Measurements from ENCODE around the gene CNN1. TPM values are rescaled to one million over a fixed set of nuclear protein-coding genes. Genes with fewer than 3 reads are reported as not detected.
"Not testable (repeated sequence)": the region's sequence is repeated elsewhere in the genome, so short reads cannot be mapped to it uniquely, and the experiment has no call there.

CNN1 gene
- total and polyA plus RNA-seq, 7 donors, result 4.9 to 3,058 (median 1,586) TPM

- peak; percentile 100 for DNase-seq
- TF ChIP-seq POLR2A (IDR thresholded peaks at IDR 0.05) (peak; percentile 97 to 98), EP300 (IDR thresholded peaks at IDR 0.05) (peak in 1 of 4 donors; percentile 55), POLR2AphosphoS5 (IDR thresholded peaks at IDR 0.05) (peak; percentile 97 to 99 (median 98))
- TF ChIP-seq, protein P1, sequence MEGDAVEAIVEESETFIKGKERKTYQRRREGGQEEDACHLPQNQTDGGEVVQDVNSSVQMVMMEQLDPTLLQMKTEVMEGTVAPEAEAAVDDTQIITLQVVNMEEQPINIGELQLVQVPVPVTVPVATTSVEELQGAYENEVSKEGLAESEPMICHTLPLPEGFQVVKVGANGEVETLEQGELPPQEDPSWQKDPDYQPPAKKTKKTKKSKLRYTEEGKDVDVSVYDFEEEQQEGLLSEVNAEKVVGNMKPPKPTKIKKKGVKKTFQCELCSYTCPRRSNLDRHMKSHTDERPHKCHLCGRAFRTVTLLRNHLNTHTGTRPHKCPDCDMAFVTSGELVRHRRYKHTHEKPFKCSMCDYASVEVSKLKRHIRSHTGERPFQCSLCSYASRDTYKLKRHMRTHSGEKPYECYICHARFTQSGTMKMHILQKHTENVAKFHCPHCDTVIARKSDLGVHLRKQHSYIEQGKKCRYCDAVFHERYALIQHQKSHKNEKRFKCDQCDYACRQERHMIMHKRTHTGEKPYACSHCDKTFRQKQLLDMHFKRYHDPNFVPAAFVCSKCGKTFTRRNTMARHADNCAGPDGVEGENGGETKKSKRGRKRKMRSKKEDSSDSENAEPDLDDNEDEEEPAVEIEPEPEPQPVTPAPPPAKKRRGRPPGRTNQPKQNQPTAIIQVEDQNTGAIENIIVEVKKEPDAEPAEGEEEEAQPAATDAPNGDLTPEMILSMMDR (IDR thresholded peaks at IDR 0.05), result peak in 1 of 4 experiments; percentile 19
- WGBS, 2 donors, result 0 to 1% methylated on average over 67 of the region's 67 CpGs
Observed at GRCh38 chr19:11597202-11598102, 58.8 kb downstream of the CNN1 start, which contains the start of gene ZNF627. ZNF627 (plus strand) TSS chr19:11597483; CDS start chr19:11597628, 145 bp downstream.

GRCh38 chr19:11598103-11598483 lies 59.4 kb downstream of the CNN1 start:
- peak; percentile 62 for DNase-seq

More at GRCh38 chr19:11597202-11598102, 58.8 kb downstream of the CNN1 start, which contains the start of gene ZNF627:
- Histone ChIP-seq H3K4me1 (peaks cover 0 to 26% (median 20%) of the 10 kb centered on the region in 4 donors), H3K36me3 (no peaks in the 10 kb centered on the region), H3K9me3 (no peaks in the 10 kb centered on the region), H3K27me3 (no peaks in the 10 kb centered on the region), H3K4me3 (peak within 1 kb of the TSS; percentile 82 to 99 (median 95)), H3K27ac (peak within 1 kb of the TSS; percentile 90 to 97 (median 94))
- intact Hi-C loops (cut with DNase I), result loop anchor here (10.0 kb wide), 1 partner anchor 223 kb away; the partner anchor contains the start of gene SWSAP1

DNA sequence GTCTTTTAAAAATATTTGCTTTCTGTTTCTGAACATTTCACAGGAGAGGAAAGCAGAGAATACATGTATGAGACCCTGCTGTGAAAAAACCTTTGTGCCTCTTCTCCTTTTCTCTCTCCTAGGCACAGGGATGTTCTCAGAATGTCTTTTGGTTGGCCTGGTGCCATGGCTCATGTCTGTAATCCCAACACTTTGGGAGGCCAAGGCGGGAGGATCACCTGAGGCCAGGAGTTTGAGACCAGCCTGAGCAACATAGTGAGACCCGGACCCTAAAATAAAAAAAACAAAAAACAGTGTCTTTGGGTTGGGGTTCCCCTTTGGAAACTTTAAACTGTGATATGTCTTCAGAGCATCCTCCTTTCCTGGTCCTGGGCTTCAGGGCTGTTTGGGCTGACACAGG lies 60.1 kb downstream of the CNN1 start:
- no peaks in the 10 kb centered on the region for H3K27me3 ChIP-seq
- H3K4me1 ChIP-seq, result peaks cover 0 to 26% (median 20%) of the 10 kb centered on the region in 4 donors
- WGBS, 2 donors, result 99 to 100% methylated on average over 2 of the region's 2 CpGs
- H3K36me3 ChIP-seq, result no peaks in the 10 kb centered on the region
- peak; percentile 51 for DNase-seq
- no peak overlapping the region for H3K27ac ChIP-seq
- no peak overlapping the region for H3K4me3 ChIP-seq
- no peaks in the 10 kb centered on the region for H3K9me3 ChIP-seq
- intact Hi-C loops (cut with DNase I), result loop anchor here (10.0 kb wide), 1 partner anchor 224 kb away; the partner anchor contains the start of gene SWSAP1
- TF ChIP-seq POLR2A (IDR thresholded peaks at IDR 0.05), result no peak

More at GRCh38 chr19:11598103-11598483, 59.4 kb downstream of the CNN1 start:
- Histone ChIP-seq H3K36me3 (no peaks in the 10 kb centered on the region), H3K4me3 (peak overlapping the region; percentile 82 to 99 (median 95)), H3K27ac (peak overlapping the region; percentile 90 to 97 (median 94)), H3K4me1 (peaks cover 0 to 26% (median 20%) of the 10 kb centered on the region in 4 donors), H3K9me3 (no peaks in the 10 kb centered on the region), H3K27me3 (no peaks in the 10 kb centered on the region)
- intact Hi-C loops (cut with DNase I), result loop anchor here (10.0 kb wide), 1 partner anchor 223 kb away; the partner anchor contains the start of gene SWSAP1
- TF ChIP-seq EP300 (IDR thresholded peaks at IDR 0.05) (no peak), POLR2AphosphoS5 (IDR thresholded peaks at IDR 0.05) (no peak), POLR2A (IDR thresholded peaks at IDR 0.05) (no peak)
- TF ChIP-seq, protein P1 (IDR thresholded peaks at IDR 0.05), result no peak
- WGBS, 2 donors, result 58 to 70% methylated on average over 10 of the region's 10 CpGs

GRCh38 chr19:11599704-11600103 lies 61.1 kb downstream of the CNN1 start:
- not testable (repeated sequence) for H3K4me3 ChIP-seq, H3K27ac ChIP-seq, H3K9me3 ChIP-seq, H3K27me3 ChIP-seq, DNase-seq, H3K36me3 ChIP-seq
- peaks cover 0 to 26% (median 20%) of the 10 kb centered on the region in 4 donors for H3K4me1 ChIP-seq
- WGBS, 2 donors, result 84 to 94% methylated on average over 8 of the region's 8 CpGs
- intact Hi-C loops (cut with DNase I), result loop anchor here (10.0 kb wide), 1 partner anchor 225 kb away; the partner anchor contains the start of gene SWSAP1

Small RNA genes within 50 kb of the gene (small RNA-seq; reads per million reads assigned to genes)
- 0 to 0.51 (median 0) reads per million in 3 donors for gene MIR7974
- 0 to 0.30 (median 0.11) reads per million in 3 donors for gene RN7SL833P

Other genes starting within 250 kb of the CNN1 start
- gene TSPAN16, start 242.7 kb upstream of the CNN1 start, total RNA-seq, result not detected
- under 1 TPM in 1 of 3 donors, not detected in 2; 0.07 TPM for gene TSPAN16, start 242.7 kb upstream of the CNN1 start, polyA plus RNA-seq
- 10 to 100 TPM; 16.0 to 27.7 (median 22.9) TPM for gene RAB3D, start 199.2 kb upstream of the CNN1 start, total RNA-seq
- gene RAB3D, start 199.2 kb upstream of the CNN1 start, polyA plus RNA-seq, result 1 to 10 TPM; 6.6 to 9.7 (median 9.7) TPM
- gene TMEM205, start 192.6 kb upstream of the CNN1 start, total RNA-seq, result 100 to 1,000 TPM; 131 to 291 (median 194) TPM
- gene TMEM205, start 192.6 kb upstream of the CNN1 start, polyA plus RNA-seq, result 10 to 100 TPM; 11.1 to 74.9 (median 25.2) TPM
- 10 to 100 TPM; 11.7 to 42.4 (median 20.2) TPM for gene CCDC159, start 192.3 kb upstream of the CNN1 start, total RNA-seq
- gene CCDC159, start 192.3 kb upstream of the CNN1 start, polyA plus RNA-seq, result 10 to 100 TPM; 11.6 to 29.6 (median 16.2) TPM
- 10 to 100 TPM; 13.9 to 43.8 (median 20.5) TPM for gene PLPPR2, start 183.4 kb upstream of the CNN1 start, total RNA-seq
- gene PLPPR2, start 183.4 kb upstream of the CNN1 start, polyA plus RNA-seq, result 1 to 10 TPM; 1.4 to 8.2 (median 4.8) TPM
- 1 to 10 TPM in 2 of 4 donors, under 1 TPM in 2; 0.71 to 1.8 (median 0.96) TPM for gene SWSAP1, start 164.2 kb upstream of the CNN1 start, total RNA-seq
- gene SWSAP1, start 164.2 kb upstream of the CNN1 start, polyA plus RNA-seq, result 1 to 10 TPM; 3.0 to 4.3 (median 3.9) TPM
- 1 to 10 TPM in 3 of 4 donors, under 1 TPM in 1; 0.83 to 4.9 (median 2.4) TPM for gene EPOR, start 154.5 kb upstream of the CNN1 start, total RNA-seq
- gene EPOR, start 154.5 kb upstream of the CNN1 start, polyA plus RNA-seq, result 1 to 10 TPM in 1 of 3 donors, under 1 TPM in 1, not detected in 1; 0.46 to 3.3 TPM
- gene RGL3, start 119.5 kb upstream of the CNN1 start, total RNA-seq, result 10 to 100 TPM in 1 of 4 donors, 1 to 10 TPM in 3; 1.1 to 15.5 (median 1.9) TPM
- gene RGL3, start 119.5 kb upstream of the CNN1 start, polyA plus RNA-seq, result 1 to 10 TPM; 1.8 to 8.5 (median 4.2) TPM
- not detected for gene ODAD3, start 103.7 kb upstream of the CNN1 start, total RNA-seq
- gene ODAD3, start 103.7 kb upstream of the CNN1 start, polyA plus RNA-seq, result 1 to 10 TPM in 1 of 3 donors, under 1 TPM in 1, not detected in 1; 0.29 to 1.4 TPM
- gene PRKCSH, start 103.2 kb upstream of the CNN1 start, total RNA-seq, result 10 to 100 TPM; 57.6 to 98.0 (median 83.9) TPM
- 100 to 1,000 TPM in 1 of 3 donors, 10 to 100 TPM in 2; 65.0 to 187 (median 96.7) TPM for gene PRKCSH, start 103.2 kb upstream of the CNN1 start, polyA plus RNA-seq
- gene ELAVL3, start 57.8 kb upstream of the CNN1 start, total RNA-seq, result 1 to 10 TPM in 3 of 4 donors, under 1 TPM in 1; 0.16 to 3.0 (median 1.1) TPM
- gene ELAVL3, start 57.8 kb upstream of the CNN1 start, polyA plus RNA-seq, result under 1 TPM in 2 of 3 donors, not detected in 1; under 0.01 to 0.63 TPM
- 1 to 10 TPM; 3.2 to 8.6 (median 7.7) TPM for gene ZNF653, start 33.0 kb upstream of the CNN1 start, total RNA-seq
- gene ZNF653, start 33.0 kb upstream of the CNN1 start, polyA plus RNA-seq, result 1 to 10 TPM; 3.9 to 8.8 (median 6.6) TPM
- gene ECSIT, start 9.7 kb upstream of the CNN1 start, total RNA-seq, result 10 to 100 TPM; 74.5 to 93.5 (median 82.4) TPM
- 10 to 100 TPM; 60.7 to 75.8 (median 65.4) TPM for gene ECSIT, start 9.7 kb upstream of the CNN1 start, polyA plus RNA-seq
- 10 to 100 TPM; 27.2 to 47.9 (median 38.9) TPM for gene ELOF1, start 20.4 kb downstream of the CNN1 start, total RNA-seq
- 10 to 100 TPM; 49.8 to 67.3 (median 59.4) TPM for gene ELOF1, start 20.4 kb downstream of the CNN1 start, polyA plus RNA-seq
- 10 to 100 TPM in 2 of 4 donors, 1 to 10 TPM in 2; 7.6 to 23.5 (median 9.8) TPM for gene ACP5, start 38.8 kb downstream of the CNN1 start, total RNA-seq
- gene ACP5, start 38.8 kb downstream of the CNN1 start, polyA plus RNA-seq, result 100 to 1,000 TPM in 1 of 3 donors, 10 to 100 TPM in 2; 26.4 to 266 (median 54.4) TPM
- 10 to 100 TPM in 3 of 4 donors, 1 to 10 TPM in 1; 7.9 to 13.8 (median 11.9) TPM for gene ZNF627, start 58.6 kb downstream of the CNN1 start, total RNA-seq
- 1 to 10 TPM; 6.2 to 6.7 (median 6.6) TPM for gene ZNF627, start 58.6 kb downstream of the CNN1 start, polyA plus RNA-seq
- 10 to 100 TPM in 3 of 4 donors, 1 to 10 TPM in 1; 4.1 to 22.8 (median 17.3) TPM for gene ZNF823, start 200.1 kb downstream of the CNN1 start, total RNA-seq
- gene ZNF823, start 200.1 kb downstream of the CNN1 start, polyA plus RNA-seq, result 10 to 100 TPM in 1 of 3 donors, 1 to 10 TPM in 2; 4.6 to 12.5 (median 7.8) TPM
- gene ZNF441, start 228.1 kb downstream of the CNN1 start, total RNA-seq, result 10 to 100 TPM in 1 of 4 donors, 1 to 10 TPM in 3; 8.4 to 10.5 (median 8.8) TPM
- gene ZNF441, start 228.1 kb downstream of the CNN1 start, polyA plus RNA-seq, result 1 to 10 TPM in 2 of 3 donors, under 1 TPM in 1; 0.92 to 5.7 (median 2.4) TPM

Data from sigmoid colon (tissue), 7 donors.